PC-9 (cell line): ENCODE measurements around the gene TSPAN32. TPM values are rescaled to one million over a fixed set of nuclear protein-coding genes. Genes with fewer than 3 reads are reported as not detected.

Experiments
- BruUV-seq: library from RNA; stranded (reverse); fragments of 400-500 nt; replicated peaks from 2 replicates; lab custom pipeline; 2021; lab: Mats Ljungman, UMichigan
- CTCF ChIA-PET: fragments of 300-600 bp; sonication (Branson Sonifier 250); formaldehyde crosslinking; loops from one replicate; lab custom pipeline; 2022; ENCODE audit warnings: antibody characterized with exemption; lab: Charles Lee
- POLR2A ChIA-PET: fragments of 300-600 bp; sonication (Branson Sonifier 250); formaldehyde crosslinking; loops from one replicate; lab custom pipeline; 2022; ENCODE audit warnings: antibody characterized with exemption; ENCODE audit not compliant: unreplicated experiment; lab: Charles Lee
- DNase-seq, 2 experiments: peaks; one replicate each; pipeline versions ENCODE4 v3.0.0 to v3.0.0-alpha.2; 2015 to 2022; ENCODE audit warnings: mixed read lengths in 1 of 2
- H2AFZ ChIP-seq: fragments of 200-600 bp; sonication (generic); 2 replicates; pipeline ENCODE4 v1.8.1; 2017; ENCODE audit warnings: antibody characterized with exemption
- H3F3A ChIP-seq: fragments of 200-600 bp; sonication (generic); 2 replicates; pipeline ENCODE4 v1.8.1; 2017; ENCODE audit warnings: antibody characterized with exemption, mild to moderate bottlenecking, low read depth; ENCODE audit not compliant: insufficient read depth
- H3K27ac ChIP-seq: fragments of 200-600 bp; sonication (generic); 2 replicates; pipeline ENCODE4 v1.6.1; 2016; ENCODE audit warnings: mixed run types
- H3K27me3 ChIP-seq: fragments of 200-600 bp; sonication (generic); 2 replicates; pipeline ENCODE4 v1.6.1; 2016; ENCODE audit warnings: low read depth, mixed run types; ENCODE audit not compliant: insufficient read depth
- H3K36me3 ChIP-seq: fragments of 200-600 bp; sonication (generic); 2 replicates; pipeline ENCODE4 v1.6.1; 2016; ENCODE audit warnings: low read depth, mixed run types
- H3K4me1 ChIP-seq: fragments of 200-600 bp; sonication (generic); replicated peaks from 2 replicates; pipeline ENCODE4 v1.6.1; 2016; ENCODE audit warnings: mixed run types; ENCODE audit not compliant: insufficient read depth
- H3K4me2 ChIP-seq: fragments of 200-600 bp; sonication (generic); 2 replicates; pipeline ENCODE4 v1.6.1; 2017; ENCODE audit warnings: mixed run types
- H3K4me3 ChIP-seq: fragments of 200-600 bp; sonication (generic); 2 replicates; pipeline ENCODE4 v1.6.1; 2016; ENCODE audit warnings: mixed run types
- H3K79me2 ChIP-seq: fragments of 200-600 bp; sonication (generic); 2 replicates; pipeline ENCODE4 v1.6.1; 2017; ENCODE audit warnings: low read depth, mixed run types
- H3K9me2 ChIP-seq: fragments of 200-600 bp; sonication (generic); 2 replicates; pipeline ENCODE4 v1.8.1; 2017; ENCODE audit warnings: mild to moderate bottlenecking; ENCODE audit not compliant: insufficient read depth
- H3K9me3 ChIP-seq: fragments of 200-600 bp; sonication (generic); 2 replicates; pipeline ENCODE4 v1.8.1; 2016; ENCODE audit warnings: low read depth; ENCODE audit not compliant: insufficient read depth
- H4K20me1 ChIP-seq: fragments of 200-600 bp; sonication (generic); 2 replicates; pipeline ENCODE4 v1.8.1; 2017; ENCODE audit not compliant: insufficient read depth
- CTCF ChIP-seq: fragments of 200-600 bp; sonication (generic); conservative IDR thresholded peaks from 2 replicates; pipeline ENCODE4 v1.6.1; 2017; ENCODE audit warnings: mixed run types, antibody characterized with exemption, mild to moderate bottlenecking, moderate library complexity
- EZH2 ChIP-seq: fragments of 200-600 bp; sonication (generic); IDR thresholded peaks from 2 replicates; pipeline ENCODE4 v1.8.0; 2017; ENCODE audit warnings: antibody characterized with exemption, low read depth
- intact Hi-C: fragments of 100-400 bp; cut with micrococcal nuclease; formaldehyde crosslinking; loops from one replicate; pipeline ENCODE4 v1.10.0; 2022; ENCODE audit not compliant: unreplicated experiment
- total RNA-seq: library from RNA; stranded (reverse); gene quantifications from 2 replicates; pipeline ENCODE4 v1.2.3, GENCODE V29; 2021

The TSPAN32 gene
- total RNA-seq, 1 experiment from 2014 or later, result not detected

GRCh38 chr11:2276280-2277007 is 25.4 kb upstream of the TSPAN32 start:
- Histone ChIP-seq H4K20me1 (no peaks in the 10 kb centered on the region), H3K4me1 (0 out of 2 replicates have a peak, but pooled peaks cover 6% of the 10 kb centered on the region), H3K27ac (no peak overlapping the region), H3K4me2 (no peak overlapping the region), H3K27me3 (no peaks in the 10 kb centered on the region), H3K79me2 (no peaks in the 10 kb centered on the region), H3F3A (no peaks in the 10 kb centered on the region), H3K9me2 (no peaks in the 10 kb centered on the region), H2AFZ (no peak overlapping the region), H3K36me3 (no peaks in the 10 kb centered on the region), H3K9me3 (no peaks in the 10 kb centered on the region), H3K4me3 (no peak overlapping the region)
- CTCF ChIA-PET, result no interaction called here
- TF ChIP-seq EZH2 (no peak), CTCF (no peak)
- no TSS peak for BruUV-seq
- intact Hi-C loops, result no loop called here
- POLR2A ChIA-PET, result no interaction called here
- no peak for DNase-seq

- no peak overlapping the region for H3K4me3 ChIP-seq
- H3K27ac ChIP-seq, result no peak overlapping the region
- DNase-seq, result no peak
- no peaks in the 10 kb centered on the region for H3K27me3 ChIP-seq
- ChIA-PET CTCF (no interaction called here), POLR2A (no interaction called here)
- H3K9me3 ChIP-seq, result no peaks in the 10 kb centered on the region
- H3K36me3 ChIP-seq, result no peaks in the 10 kb centered on the region
- TF ChIP-seq CTCF (no peak), EZH2 (no peak)
- no TSS peak for BruUV-seq
- no peaks in the 10 kb centered on the region for H3K9me2 ChIP-seq
- no peaks in the 10 kb centered on the region for H3K79me2 ChIP-seq
- 0 out of 2 replicates have a peak, but pooled peaks cover 6% of the 10 kb centered on the region for H3K4me1 ChIP-seq
- no peak overlapping the region for H3K4me2 ChIP-seq
- no peaks in the 10 kb centered on the region for H4K20me1 ChIP-seq
- H2AFZ ChIP-seq, result no peak overlapping the region
- H3F3A ChIP-seq, result no peaks in the 10 kb centered on the region
- intact Hi-C loops, result no loop called here
Observed at GRCh38 chr11:2277008-2277346, 24.8 kb upstream of the TSPAN32 start.

GRCh38 chr11:2277933-2278523 is 23.8 kb upstream of the TSPAN32 start:
- Histone ChIP-seq H3K9me2 (no peaks in the 10 kb centered on the region), H3K4me2 (no peak overlapping the region), H3K79me2 (no peaks in the 10 kb centered on the region), H3K4me1 (0 out of 2 replicates have a peak, but pooled peaks cover 6% of the 10 kb centered on the region), H3K27me3 (no peaks in the 10 kb centered on the region), H3K27ac (no peak overlapping the region), H2AFZ (no peak overlapping the region), H3F3A (no peaks in the 10 kb centered on the region), H3K4me3 (no peak overlapping the region), H3K9me3 (no peaks in the 10 kb centered on the region), H3K36me3 (no peaks in the 10 kb centered on the region), H4K20me1 (no peaks in the 10 kb centered on the region)
- intact Hi-C loops, result no loop called here
- TF ChIP-seq EZH2, result no peak
- TF ChIP-seq CTCF, result no peak
- POLR2A ChIA-PET, result no interaction called here
- no TSS peak for BruUV-seq
- DNase-seq, result no peak
- CTCF ChIA-PET, result no interaction called here
